HCT116 (cell line): ENCODE measurements around the gene CECR2. TPM values are rescaled to one million over a fixed set of nuclear protein-coding genes. Genes with fewer than 3 reads are reported as not detected.

ENCODE experiments used
- ATAC-seq: fragments of 200-7000 bp; cut with Tn5 transposase; 2 replicates; pipeline ENCODE4 v1.9.1; 2020; ENCODE audit warnings: mild to moderate bottlenecking, moderate library complexity
- BruUV-seq: library from RNA; stranded (reverse); fragments of 400-500 nt; replicated peaks from 2 replicates; lab custom pipeline; 2021; lab: Mats Ljungman, UMichigan
- CTCF ChIA-PET: fragments of 300-600 bp; sonication (Branson Sonifier 250); formaldehyde crosslinking; loops from one replicate; lab custom pipeline; 2021; ENCODE audit warnings: antibody characterized with exemption; lab: Charles Lee
- POLR2A ChIA-PET: fragments of 300-600, 350-600 bp; sonication (Branson Sonifier 250); formaldehyde crosslinking; loops from one replicate; lab custom pipeline; 2021; ENCODE audit warnings: antibody characterized with exemption; lab: Charles Lee
- RAD21 ChIA-PET, 2 experiments: fragments of 300-600 bp; sonication (Branson Sonifier 250); formaldehyde crosslinking; loops; one replicate each; lab custom pipeline; 2023; ENCODE audit warnings: low total read pairs in 2 of 2; ENCODE audit not compliant: uncharacterized antibody in 2 of 2, unreplicated experiment in 2 of 2, low non-redundant PET in 1 of 2; lab: Charles Lee
- DNase-seq: peaks from one replicate; pipeline ENCODE4 v3.0.0-alpha.2; 2010; ENCODE audit warnings: low read depth, low spot score
- H2AFZ ChIP-seq: fragments of 200-600 bp; shearing (Covaris generic), sonication (generic); 2 replicates; pipeline ENCODE4 v1.6.1; 2017; ENCODE audit warnings: low read depth, mixed run types, mixed read lengths, antibody characterized with exemption, low read length; ENCODE audit not compliant: poor library complexity, severe bottlenecking
- H3K27ac ChIP-seq: 2 replicates; pipeline ENCODE4 v1.5.1; 2012; ENCODE audit warnings: low read depth, low read length
- H3K27me3 ChIP-seq: fragments of 200-600 bp; sonication (generic); 2 replicates; pipeline ENCODE4 v1.6.1; 2016; ENCODE audit warnings: mixed run types, low read length, mixed read lengths; ENCODE audit not compliant: insufficient read depth
- H3K36me3 ChIP-seq, 2 experiments: fragments of 200-500 bp in 1 of 2; fragments of 200-600 bp in 1 of 2; sonication (Bioruptor generic) in 1 of 2; sonication (generic) in 1 of 2; 2 replicates each; pipeline versions ENCODE4 v1.5.1 to v1.6.1; 2014 to 2016; ENCODE audit warnings: low read length in 2 of 2, inconsistent platforms in 1 of 2, mixed read lengths in 1 of 2, mixed run types in 1 of 2; ENCODE audit not compliant: insufficient read depth in 2 of 2, control insufficient read depth in 1 of 2
- H3K4me1 ChIP-seq, 2 experiments: fragments of 200-600 bp in 1 of 2; sonication (generic) in 1 of 2; 2 replicates each; pipeline versions ENCODE4 v1.5.1 to v1.6.1; 2012 to 2017; ENCODE audit warnings: low read length in 2 of 2, inconsistent platforms in 1 of 2, mild to moderate bottlenecking in 1 of 2, mixed read lengths in 1 of 2, mixed run types in 1 of 2, moderate library complexity in 1 of 2; ENCODE audit not compliant: insufficient read depth in 2 of 2, control insufficient read depth in 1 of 2
- H3K4me2 ChIP-seq: fragments of 200-600 bp; sonication (generic); 2 replicates; pipeline ENCODE4 v1.6.1; 2017; ENCODE audit warnings: mixed run types, low read length, mixed read lengths
- H3K4me3 ChIP-seq, 2 experiments: fragments of 200-600 bp in 1 of 2; sonication (generic) in 1 of 2; replicated peaks in 1 of 2; 2 replicates each; pipeline ENCODE4 v1.5.1; 2011 to 2016; ENCODE audit warnings: low read length in 2 of 2, control low read depth in 1 of 2, low read depth in 1 of 2, mild to moderate bottlenecking in 1 of 2, mixed read lengths in 1 of 2, mixed run types in 1 of 2
- H3K79me2 ChIP-seq: fragments of 200-600 bp; sonication (generic); 2 replicates; pipeline ENCODE4 v1.6.1; 2017; ENCODE audit warnings: mild to moderate bottlenecking, mixed run types, low read length, moderate library complexity, mixed read lengths; ENCODE audit not compliant: insufficient read depth
- H3K9ac ChIP-seq: fragments of 200-600 bp; sonication (generic); 2 replicates; pipeline ENCODE4 v1.6.1; 2016; ENCODE audit warnings: low read length, mixed read lengths
- H3K9me2 ChIP-seq: fragments of 200-600 bp; sonication (generic), shearing (Covaris generic); 2 replicates; pipeline ENCODE4 v1.6.1; 2017; ENCODE audit warnings: mixed run types, mild to moderate bottlenecking, moderate library complexity; ENCODE audit not compliant: insufficient read depth
- H3K9me3 ChIP-seq, 2 experiments: fragments of 200-500 bp in 1 of 2; fragments of 200-600 bp in 1 of 2; sonication (Bioruptor generic) in 1 of 2; sonication (generic) in 1 of 2; 2 replicates each; pipeline ENCODE4 v1.6.1; 2014 to 2017; ENCODE audit warnings: low read length in 2 of 2, mixed read lengths in 2 of 2, inconsistent platforms in 1 of 2, low read depth in 1 of 2, mild to moderate bottlenecking in 1 of 2, mixed run types in 1 of 2, moderate library complexity in 1 of 2; ENCODE audit not compliant: control insufficient read depth in 1 of 2, insufficient read depth in 1 of 2
- H4K20me1 ChIP-seq: fragments of 200-600 bp; sonication (generic), shearing (Covaris generic); 2 replicates; pipeline ENCODE4 v1.6.1; 2017; ENCODE audit warnings: mixed run types, mild to moderate bottlenecking, moderate library complexity; ENCODE audit not compliant: insufficient read depth
- CBX3 ChIP-seq: IDR thresholded peaks from 2 replicates; pipeline ENCODE4 v1.6.1; 2012; ENCODE audit warnings: low read depth
- EGR1 ChIP-seq: IDR thresholded peaks from 2 replicates; pipeline ENCODE4 v1.6.1; 2012; ENCODE audit warnings: low read depth
- ELF1 ChIP-seq: IDR thresholded peaks from 2 replicates; pipeline ENCODE4 v1.6.1; 2012; ENCODE audit warnings: low read depth, borderline replicate concordance
- EZH2 ChIP-seq: fragments of 200-600 bp; sonication (generic); IDR thresholded peaks from 2 replicates; pipeline ENCODE4 v1.6.1; 2017; ENCODE audit warnings: antibody characterized with exemption, mixed run types
- EZH2phosphoT487 ChIP-seq: fragments of 200-600 bp; IDR thresholded peaks from 2 replicates; pipeline ENCODE4 v1.6.1; 2018; ENCODE audit warnings: antibody characterized with exemption, borderline replicate concordance
- FOSL1 ChIP-seq: IDR thresholded peaks from 2 replicates; pipeline ENCODE4 v1.6.1; 2012; ENCODE audit warnings: low read depth
- JUND ChIP-seq: IDR thresholded peaks from 2 replicates; pipeline ENCODE4 v1.6.1; 2012
- POLR2A ChIP-seq: IDR thresholded peaks from 2 replicates; pipeline ENCODE4 v1.7.0; 2011; ENCODE audit warnings: borderline replicate concordance; ENCODE audit not compliant: insufficient read depth, insufficient read length; ENCODE audit errors: extremely low read depth
- POLR2AphosphoS5 ChIP-seq: IDR thresholded peaks from 2 replicates; pipeline ENCODE4 v1.6.1; 2011; ENCODE audit warnings: mild to moderate bottlenecking, low read depth, low read length, moderate library complexity
- RAD21 ChIP-seq: IDR thresholded peaks from 2 replicates; pipeline ENCODE4 v1.6.1; 2012; ENCODE audit warnings: low read depth, mild to moderate bottlenecking
- SP1 ChIP-seq: IDR thresholded peaks from 2 replicates; pipeline ENCODE4 v1.6.1; 2012; ENCODE audit warnings: low read depth
- SRF ChIP-seq: IDR thresholded peaks from 2 replicates; pipeline ENCODE4 v1.6.1; 2012; ENCODE audit warnings: low read depth
- TCF7L2 ChIP-seq: IDR thresholded peaks from 2 replicates; pipeline ENCODE4 v1.7.0; 2011; ENCODE audit warnings: borderline replicate concordance, inconsistent platforms; ENCODE audit not compliant: insufficient read depth, insufficient read length; ENCODE audit errors: extremely low read depth
- YY1 ChIP-seq: IDR thresholded peaks from 2 replicates; pipeline ENCODE4 v1.6.1; 2011; ENCODE audit warnings: low read length, low read depth, moderate library complexity, mild to moderate bottlenecking; ENCODE audit not compliant: insufficient replicate concordance; ENCODE audit errors: extremely low read depth
- intact Hi-C: fragments of 100-400 bp; cut with micrococcal nuclease; formaldehyde crosslinking; loops from 2 replicates; pipeline ENCODE4 v1.10.0; 2022
- total RNA-seq: library from RNA; stranded (reverse); gene quantifications from one replicate; pipeline ENCODE4 v1.2.1, GENCODE V29; 2021; ENCODE audit not compliant: unreplicated experiment
- TF ChIP-seq, protein P1 (sequence below): IDR thresholded peaks from 2 replicates; pipeline ENCODE4 v1.6.1; 2012
- TF ChIP-seq, protein P2 (sequence below): IDR thresholded peaks from 2 replicates; pipeline ENCODE4 v1.6.1; 2012
- TF ChIP-seq, protein P3 (sequence below), 3 experiments: fragments of 200-600 bp in 1 of 3; sonication (generic) in 1 of 3; IDR thresholded peaks in 2 of 3; conservative IDR thresholded peaks in 1 of 3; 2 replicates each; pipeline ENCODE4 v1.5.1; 2012 to 2017; ENCODE audit warnings: low read depth in 2 of 3, low read length in 2 of 3, antibody characterized with exemption in 1 of 3, borderline replicate concordance in 1 of 3, control low read depth in 1 of 3, mild to moderate bottlenecking in 1 of 3, mixed read lengths in 1 of 3, mixed run types in 1 of 3, moderate library complexity in 1 of 3; ENCODE audit not compliant: insufficient read depth in 1 of 3

Gene CECR2
- total RNA-seq, 1 experiment from 2014 or later: 6.0 TPM

- Histone ChIP-seq H3K4me2 (no peak overlapping the region), H3K4me1 (peaks cover 0 to 6% of the 10 kb centered on the region in 2 experiments; a peak in 1 of 4 replicates), H3K4me3 (no peak overlapping the region), H3K27ac (no peak overlapping the region), H2AFZ (no peak overlapping the region), H3K9me2 (no peaks in the 10 kb centered on the region), H4K20me1 (no peaks in the 10 kb centered on the region), H3K36me3 (no peaks in the 10 kb centered on the region), H3K9me3 (no peaks in the 10 kb centered on the region), H3K27me3 (no peaks in the 10 kb centered on the region), H3K79me2 (no peaks in the 10 kb centered on the region), H3K9ac (no peak overlapping the region)
- DNase-seq: no peak
- POLR2A ChIA-PET: no interaction called here
- no peak for TF ChIP-seq YY1
- TF ChIP-seq SP1: no peak
- RAD21 ChIA-PET: no interaction called here
- BruUV-seq: no TSS peak
- CTCF ChIA-PET: no interaction called here
- intact Hi-C loops: no loop called here
- no peak for ATAC-seq
These were observed 41.3 kb downstream of the CECR2 start for GRCh38 chr22:17410576-17410975.

- intact Hi-C loops: no loop called here
- POLR2A ChIA-PET: no interaction called here
- ATAC-seq: no peak
These were observed 42.0 kb downstream of the CECR2 start for GRCh38 chr22:17411213-17411612.

More at GRCh38 chr22:17411213-17411612, 42.0 kb downstream of the CECR2 start:
- CTCF ChIA-PET: no interaction called here
- Histone ChIP-seq H3K4me1 (peaks cover 0 to 6% of the 10 kb centered on the region in 2 experiments; a peak in 1 of 4 replicates), H4K20me1 (no peaks in the 10 kb centered on the region), H3K9me3 (no peaks in the 10 kb centered on the region), H3K9me2 (no peaks in the 10 kb centered on the region), H3K4me2 (no peak overlapping the region), H3K9ac (no peak overlapping the region)
- RAD21 ChIA-PET: no interaction called here
- no peak for DNase-seq
- TF ChIP-seq ELF1 (no peak), TCF7L2 (no peak), CBX3 (no peak), POLR2AphosphoS5 (no peak), YY1 (no peak), EZH2 (no peak), FOSL1 (no peak), RAD21 (no peak), EZH2phosphoT487 (no peak), POLR2A (no peak), JUND (no peak), SRF (no peak), EGR1 (no peak)
- TF ChIP-seq, protein P1, sequence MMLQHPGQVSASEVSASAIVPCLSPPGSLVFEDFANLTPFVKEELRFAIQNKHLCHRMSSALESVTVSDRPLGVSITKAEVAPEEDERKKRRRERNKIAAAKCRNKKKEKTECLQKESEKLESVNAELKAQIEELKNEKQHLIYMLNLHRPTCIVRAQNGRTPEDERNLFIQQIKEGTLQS: no peak
- TF ChIP-seq, protein P2, sequence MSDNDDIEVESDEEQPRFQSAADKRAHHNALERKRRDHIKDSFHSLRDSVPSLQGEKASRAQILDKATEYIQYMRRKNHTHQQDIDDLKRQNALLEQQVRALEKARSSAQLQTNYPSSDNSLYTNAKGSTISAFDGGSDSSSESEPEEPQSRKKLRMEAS: no peak
- TF ChIP-seq, protein P3, sequence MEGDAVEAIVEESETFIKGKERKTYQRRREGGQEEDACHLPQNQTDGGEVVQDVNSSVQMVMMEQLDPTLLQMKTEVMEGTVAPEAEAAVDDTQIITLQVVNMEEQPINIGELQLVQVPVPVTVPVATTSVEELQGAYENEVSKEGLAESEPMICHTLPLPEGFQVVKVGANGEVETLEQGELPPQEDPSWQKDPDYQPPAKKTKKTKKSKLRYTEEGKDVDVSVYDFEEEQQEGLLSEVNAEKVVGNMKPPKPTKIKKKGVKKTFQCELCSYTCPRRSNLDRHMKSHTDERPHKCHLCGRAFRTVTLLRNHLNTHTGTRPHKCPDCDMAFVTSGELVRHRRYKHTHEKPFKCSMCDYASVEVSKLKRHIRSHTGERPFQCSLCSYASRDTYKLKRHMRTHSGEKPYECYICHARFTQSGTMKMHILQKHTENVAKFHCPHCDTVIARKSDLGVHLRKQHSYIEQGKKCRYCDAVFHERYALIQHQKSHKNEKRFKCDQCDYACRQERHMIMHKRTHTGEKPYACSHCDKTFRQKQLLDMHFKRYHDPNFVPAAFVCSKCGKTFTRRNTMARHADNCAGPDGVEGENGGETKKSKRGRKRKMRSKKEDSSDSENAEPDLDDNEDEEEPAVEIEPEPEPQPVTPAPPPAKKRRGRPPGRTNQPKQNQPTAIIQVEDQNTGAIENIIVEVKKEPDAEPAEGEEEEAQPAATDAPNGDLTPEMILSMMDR (IDR thresholded peaks at IDR 0.05 in 2 of 3, conservative IDR thresholded peaks at IDR 0.05 in 1 of 3; ENCODE audit: borderline replicate concordance in 1 of 3, insufficient read depth in 1 of 3, low read depth in 2 of 3, low read length in 2 of 3): no peak
- TF ChIP-seq, all 23 proteins: peak for 0
- Histone ChIP-seq H3K27me3 (no peaks in the 10 kb centered on the region), H3K79me2 (no peaks in the 10 kb centered on the region), H2AFZ (no peak overlapping the region), H3K27ac (no peak overlapping the region), H3K36me3 (no peaks in the 10 kb centered on the region), H3K4me3 (no peak overlapping the region)
- no TSS peak for BruUV-seq
